Panc1 (cell line): ENCODE results near the gene HNRNPU. TPM values are rescaled to one million over a fixed set of nuclear protein-coding genes. Genes with fewer than 3 reads are reported as not detected.

Experiments
- ATAC-seq: fragments of 200-7000 bp; cut with Tn5 transposase; 2 replicates; pipeline ENCODE4 v1.9.1; 2020; ENCODE audit warnings: mild to moderate bottlenecking, moderate library complexity
- BruUV-seq: library from RNA; stranded (reverse); fragments of 400-500 nt; replicated peaks from 2 replicates; lab custom pipeline; 2021; lab: Mats Ljungman, UMichigan
- CTCF ChIA-PET: fragments of 300-600 bp; sonication (Branson Sonifier 250); formaldehyde crosslinking; loops from one replicate; lab custom pipeline; 2022; ENCODE audit warnings: antibody characterized with exemption; lab: Charles Lee
- POLR2A ChIA-PET: fragments of 300-600 bp; sonication (Branson Sonifier 250); formaldehyde crosslinking; loops from one replicate; lab custom pipeline; 2022; ENCODE audit warnings: antibody characterized with exemption; lab: Charles Lee
- DNase-seq: peaks from one replicate; pipeline ENCODE4 v3.0.0-alpha.2; 2010; ENCODE audit warnings: low read depth, low spot score
- H3K27ac ChIP-seq: 2 replicates; pipeline ENCODE4 v1.5.1; 2011; ENCODE audit warnings: mild to moderate bottlenecking, low read length, inconsistent platforms
- H3K27me3 ChIP-seq: fragments of 200-500 bp; sonication (Bioruptor generic); 2 replicates; pipeline ENCODE4 v1.6.0; 2014; ENCODE audit warnings: low read length, inconsistent platforms; ENCODE audit not compliant: control insufficient read depth, insufficient read depth
- H3K36me3 ChIP-seq: fragments of 200-500 bp; sonication (Bioruptor generic); 2 replicates; pipeline ENCODE4 v1.5.1; 2014; ENCODE audit warnings: inconsistent platforms, mild to moderate bottlenecking, low read length, moderate library complexity; ENCODE audit not compliant: control insufficient read depth, insufficient read depth
- H3K4me1 ChIP-seq: 2 replicates; pipeline ENCODE4 v1.5.1; 2011; ENCODE audit warnings: inconsistent platforms, mild to moderate bottlenecking, low read length, moderate library complexity; ENCODE audit not compliant: control insufficient read depth, insufficient read depth
- H3K4me3 ChIP-seq, 2 experiments: 2 replicates each; pipeline ENCODE4 v1.5.1; 2011 to 2012; ENCODE audit warnings: low read depth in 2 of 2, low read length in 2 of 2, mild to moderate bottlenecking in 2 of 2, inconsistent platforms in 1 of 2, moderate library complexity in 1 of 2
- H3K9me3 ChIP-seq: fragments of 200-500 bp; sonication (Bioruptor generic); 2 replicates; pipeline ENCODE4 v1.5.1; 2014; ENCODE audit warnings: low read depth, mild to moderate bottlenecking, inconsistent platforms, low read length, moderate library complexity; ENCODE audit not compliant: control insufficient read depth, insufficient read depth
- CTCF ChIP-seq: fragments of 450-650 bp; IDR thresholded peaks from 2 replicates; pipeline ENCODE4 v1.5.1; 2017; ENCODE audit warnings: mild to moderate bottlenecking
- POLR2AphosphoS5 ChIP-seq: IDR thresholded peaks from 2 replicates; pipeline ENCODE4 v1.6.1; 2012; ENCODE audit warnings: mild to moderate bottlenecking, low read depth, low read length, moderate library complexity
- REST ChIP-seq, 2 experiments: IDR thresholded peaks; 2 replicates each; pipeline ENCODE4 v1.6.1; 2011 to 2012; ENCODE audit warnings: low read depth in 2 of 2, control low read depth in 1 of 2, low read length in 1 of 2, mild to moderate bottlenecking in 1 of 2, moderate library complexity in 1 of 2; ENCODE audit not compliant: insufficient read depth in 1 of 2
- SIN3A ChIP-seq: IDR thresholded peaks from 2 replicates; pipeline ENCODE4 v1.6.1; 2012; ENCODE audit warnings: low read depth, mild to moderate bottlenecking, low read length, moderate library complexity, borderline replicate concordance; ENCODE audit not compliant: insufficient read depth
- TCF7L2 ChIP-seq: IDR thresholded peaks from 2 replicates; pipeline ENCODE4 v1.6.1; 2011; ENCODE audit warnings: mild to moderate bottlenecking, low read depth, low read length, inconsistent platforms
- in situ Hi-C: cut with HindIII; loops from 2 replicates; pipeline ENCODE4 v1.10.0; 2016; ENCODE audit warnings: low sequenced_read_pairs, low pct_unique_long_range_greater_than_20kb
- intact Hi-C: fragments of 100-400 bp; cut with micrococcal nuclease; formaldehyde crosslinking; loops from one replicate; pipeline ENCODE4 v1.10.0; 2022; ENCODE audit not compliant: unreplicated experiment
- total RNA-seq: library from RNA; stranded (reverse); gene quantifications from one replicate; pipeline ENCODE4 v1.2.1, GENCODE V29; 2021; ENCODE audit not compliant: unreplicated experiment

Gene HNRNPU
- total RNA-seq, 1 experiment from 2014 or later, result 361 TPM

DNA sequence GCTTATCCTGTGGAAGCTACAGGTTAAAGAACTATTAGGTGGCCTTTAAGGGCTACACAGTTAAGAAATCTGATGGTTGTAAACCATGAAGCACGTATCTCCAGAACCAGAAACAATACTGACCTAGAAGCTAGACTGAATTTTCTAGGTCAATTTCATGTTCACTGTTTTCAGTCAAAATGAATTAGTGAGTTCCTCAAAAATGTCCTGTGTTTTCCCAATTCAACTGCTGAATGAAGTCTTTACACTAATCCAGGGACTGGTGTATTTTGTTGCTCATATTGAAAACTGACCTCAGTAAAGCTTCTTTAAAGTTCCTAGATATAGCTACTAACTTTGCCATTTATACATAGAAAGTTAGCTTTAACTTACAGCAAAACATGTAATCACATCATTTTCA, 6.0 kb downstream of the HNRNPU start:
- no TSS peak for BruUV-seq
- H3K4me3 ChIP-seq, result no peak overlapping the region
- no peaks in the 10 kb centered on the region for H3K27me3 ChIP-seq
- H3K4me1 ChIP-seq, result peaks cover 33% of the 10 kb centered on the region
- TF ChIP-seq POLR2AphosphoS5 (no peak), CTCF (no peak), REST (IDR thresholded peaks at IDR 0.05; ENCODE audit: insufficient read depth in 1 of 2, low read depth in 2 of 2, low read length in 1 of 2) (no peak), SIN3A (no peak), TCF7L2 (no peak)
- ChIA-PET POLR2A (interaction anchor here (1.0 kb wide), 1 partner anchor 8 kb away, joined by 5 read pairs; no protein-coding TSS in a partner anchor), CTCF (no interaction called here)
- intact Hi-C loops, result no loop called here
- no peaks in the 10 kb centered on the region for H3K9me3 ChIP-seq
- no peak for DNase-seq
- ATAC-seq, result no peak
- in situ Hi-C loops, result no loop called here
- peak overlapping the region; percentile 31; the same call in 1 of the 2 replicates for H3K27ac ChIP-seq
- peaks cover 86% of the 10 kb centered on the region for H3K36me3 ChIP-seq

DNA sequence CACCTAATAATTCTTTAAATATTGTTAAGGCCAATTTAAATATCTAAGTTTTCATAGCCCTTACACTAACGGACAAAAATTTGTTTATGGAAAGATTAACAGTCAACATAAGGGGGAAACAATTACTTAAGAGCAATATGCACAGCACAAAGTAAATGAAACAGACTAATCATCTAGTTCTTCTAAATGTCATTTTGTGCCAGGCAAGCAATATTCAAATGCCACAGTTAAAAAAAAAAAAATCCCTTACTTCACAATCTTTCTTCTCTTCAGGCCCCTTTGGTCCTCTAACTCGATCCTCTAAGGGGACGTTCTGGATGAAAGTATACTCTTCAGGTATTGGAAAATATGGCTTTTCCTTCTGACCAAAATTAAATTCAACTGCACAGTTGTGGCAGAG, 6.6 kb downstream of the HNRNPU start:
- H3K27ac ChIP-seq, result peak overlapping the region; percentile 31; the same call in 1 of the 2 replicates
- ChIA-PET POLR2A (interaction anchor here (1.0 kb wide), 1 partner anchor 8 kb away, joined by 5 read pairs; no protein-coding TSS in a partner anchor), CTCF (no interaction called here)
- no peak overlapping the region for H3K4me3 ChIP-seq
- H3K36me3 ChIP-seq, result peaks cover 92% of the 10 kb centered on the region
- DNase-seq (no peak), ATAC-seq (no peak)
- no peaks in the 10 kb centered on the region for H3K9me3 ChIP-seq
- no TSS peak for BruUV-seq
- TF ChIP-seq SIN3A, result no peak
- TF ChIP-seq REST (IDR thresholded peaks at IDR 0.05; ENCODE audit: insufficient read depth in 1 of 2, low read depth in 2 of 2, low read length in 1 of 2), result no peak
- TF ChIP-seq CTCF, result no peak
- TF ChIP-seq TCF7L2, result no peak
- no peak for TF ChIP-seq POLR2AphosphoS5
- no peaks in the 10 kb centered on the region for H3K27me3 ChIP-seq
- intact Hi-C loops, result no loop called here
- in situ Hi-C loops, result no loop called here
- peaks cover 33% of the 10 kb centered on the region for H3K4me1 ChIP-seq
